GM18951 (cell line): ENCODE data around the gene PRMT7.
"Not testable (repeated sequence)": the region's sequence is repeated elsewhere in the genome, so short reads cannot be mapped to it uniquely, and the experiment has no call there.

ENCODE experiments used
- POLR2A ChIP-seq: IDR thresholded peaks from 4 replicates; pipeline ENCODE4 v1.6.1; 2011; ENCODE audit warnings: mild to moderate bottlenecking; ENCODE audit not compliant: insufficient read length, insufficient read depth; ENCODE audit errors: extremely low read depth
- in situ Hi-C: fragments of 300-500 bp; cut with MboI; formaldehyde crosslinking; loops from one replicate; pipeline ENCODE4 v1.12.0; 2022; ENCODE audit warnings: low sequenced_read_pairs, mixed read lengths, inconsistent platforms; ENCODE audit not compliant: unreplicated experiment

The PRMT7 gene

DNA sequence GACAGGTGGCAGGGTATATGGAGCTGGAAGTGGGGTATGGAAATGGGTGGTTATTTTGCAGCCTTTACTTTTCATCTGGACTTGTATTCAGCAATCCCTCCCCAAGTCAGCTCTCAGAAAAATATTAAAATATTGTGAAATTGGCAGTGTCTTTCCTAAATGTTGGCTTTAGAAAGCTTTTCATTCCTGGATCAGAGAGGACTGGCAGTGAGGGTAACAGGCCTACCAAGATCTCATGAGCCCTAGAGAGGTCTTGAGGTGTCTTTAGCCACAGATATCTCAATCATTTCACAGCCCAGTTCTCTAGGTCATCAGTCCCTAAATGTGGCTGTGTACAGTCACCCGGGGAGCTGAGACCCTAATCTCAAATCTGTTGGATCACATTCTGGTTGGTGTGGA lies 22.6 kb upstream of the PRMT7 start:
- in situ Hi-C loops: no loop called here
- no peak for TF ChIP-seq POLR2A

DNA sequence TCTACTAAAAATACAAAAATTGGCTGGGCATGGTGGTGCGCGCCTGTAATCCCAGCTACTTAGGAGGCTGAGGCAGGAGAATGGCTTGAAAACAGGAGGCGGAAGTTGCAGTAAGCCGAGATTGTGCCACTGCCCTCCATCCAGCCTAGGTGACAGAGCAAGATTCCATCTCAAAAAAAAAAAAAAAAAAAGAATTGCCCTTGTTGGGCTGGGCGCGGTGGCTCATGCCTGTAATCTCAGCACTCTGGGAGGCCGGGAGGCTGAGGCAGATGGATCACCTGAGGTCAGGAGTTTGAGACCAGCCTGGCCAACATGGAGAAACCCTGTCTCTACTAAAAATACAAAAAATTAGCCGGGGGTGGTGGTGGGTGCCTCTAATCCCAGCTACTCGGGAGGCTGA lies 22.0 kb upstream of the PRMT7 start:
- in situ Hi-C loops: not testable (repeated sequence)

DNA sequence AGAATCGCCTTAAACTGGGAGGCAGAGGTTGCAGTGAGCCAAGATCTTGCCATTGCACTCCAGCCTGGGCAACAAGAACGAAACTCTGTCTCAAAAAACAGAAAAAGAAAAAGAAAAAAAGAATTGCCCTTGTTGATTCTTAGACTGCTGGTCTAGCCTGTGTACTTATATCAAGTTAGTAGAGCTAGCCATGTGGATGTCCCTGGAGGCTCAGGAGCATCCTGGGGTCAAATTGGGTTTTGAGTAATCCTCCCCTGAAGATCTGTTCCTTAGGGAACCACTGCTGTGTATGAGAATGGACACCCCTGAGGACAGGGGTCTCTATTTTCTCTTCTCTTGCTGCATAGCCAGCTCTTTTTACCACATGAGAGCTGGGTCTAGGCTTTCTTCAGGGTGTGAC lies 21.6 kb upstream of the PRMT7 start:
- in situ Hi-C loops: no loop called here
- no peak for TF ChIP-seq POLR2A

DNA sequence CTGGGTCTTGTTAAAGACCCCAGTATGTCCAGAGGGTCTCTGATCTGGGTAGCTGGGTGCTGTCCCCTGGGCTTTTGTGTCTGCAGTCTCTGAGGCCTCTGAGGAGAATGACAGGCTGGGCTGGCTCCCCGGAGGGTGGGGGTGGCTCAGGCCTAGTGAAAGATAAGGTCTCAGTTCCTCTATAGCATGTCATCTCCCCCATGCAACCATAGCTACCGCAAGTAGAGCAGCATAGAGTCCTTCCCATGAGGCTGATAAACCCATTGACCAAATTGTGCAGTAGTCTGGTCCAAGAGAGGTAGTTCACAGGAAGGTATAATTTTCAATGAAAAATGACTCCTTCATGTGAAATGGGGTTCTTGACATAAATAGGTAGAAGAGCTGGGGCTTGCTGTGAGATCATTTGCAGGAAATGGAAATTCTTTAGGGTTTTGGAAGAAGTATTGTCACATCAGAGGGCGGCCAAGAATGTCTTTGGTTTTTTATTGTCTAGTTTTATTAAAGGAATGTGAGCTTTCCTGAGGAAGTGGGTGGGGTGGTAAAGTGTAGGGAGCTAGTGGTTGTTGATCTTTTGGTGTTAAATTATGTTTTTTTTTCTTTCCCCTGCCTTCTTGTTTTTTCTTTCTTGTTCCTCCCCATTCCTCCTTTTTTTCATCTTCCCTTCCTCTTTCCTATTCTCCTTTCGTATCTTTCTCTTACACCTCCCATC lies 21.0 kb upstream of the PRMT7 start:
- no peak for TF ChIP-seq POLR2A
- in situ Hi-C loops: no loop called here

DNA sequence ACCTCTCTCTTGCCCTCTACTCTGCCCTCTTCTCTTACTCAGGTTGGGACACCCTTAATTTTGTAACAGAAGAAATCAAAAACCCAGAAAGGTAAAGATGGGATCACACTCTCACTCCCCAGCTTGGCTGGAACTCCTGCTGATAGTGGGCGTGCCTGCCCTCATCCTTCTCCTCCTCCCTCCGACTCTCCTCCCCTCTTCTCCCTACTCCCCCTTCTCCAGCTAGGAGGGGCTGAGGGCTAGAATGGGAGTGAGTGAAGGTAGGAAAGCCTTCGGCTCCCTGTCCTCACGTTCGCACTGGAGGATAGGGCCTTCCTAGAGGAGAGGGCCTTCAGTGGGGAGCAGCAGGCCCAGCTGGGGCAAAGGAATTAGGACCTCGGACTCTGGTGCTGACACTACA lies 20.4 kb upstream of the PRMT7 start:
- in situ Hi-C loops: no loop called here
- TF ChIP-seq POLR2A: no peak

DNA sequence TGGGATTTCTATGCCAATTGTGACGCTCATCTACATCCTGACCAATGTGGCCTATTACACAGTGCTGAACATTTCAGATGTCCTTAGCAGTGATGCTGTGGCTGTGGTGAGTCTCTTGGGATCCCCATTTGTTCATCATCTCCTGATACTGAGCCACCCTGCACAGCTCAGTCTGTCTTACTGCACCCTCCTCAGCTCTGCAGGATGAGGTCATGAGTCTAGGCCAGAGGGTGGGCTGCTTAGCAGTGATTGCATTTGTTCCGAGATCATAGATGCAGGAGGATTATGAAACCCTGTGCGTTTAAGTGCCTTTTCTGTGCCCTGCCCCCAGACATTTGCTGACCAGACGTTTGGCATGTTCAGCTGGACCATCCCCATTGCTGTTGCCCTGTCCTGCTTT lies 19.6 kb upstream of the PRMT7 start:
- TF ChIP-seq POLR2A: no peak
- in situ Hi-C loops: no loop called here

DNA sequence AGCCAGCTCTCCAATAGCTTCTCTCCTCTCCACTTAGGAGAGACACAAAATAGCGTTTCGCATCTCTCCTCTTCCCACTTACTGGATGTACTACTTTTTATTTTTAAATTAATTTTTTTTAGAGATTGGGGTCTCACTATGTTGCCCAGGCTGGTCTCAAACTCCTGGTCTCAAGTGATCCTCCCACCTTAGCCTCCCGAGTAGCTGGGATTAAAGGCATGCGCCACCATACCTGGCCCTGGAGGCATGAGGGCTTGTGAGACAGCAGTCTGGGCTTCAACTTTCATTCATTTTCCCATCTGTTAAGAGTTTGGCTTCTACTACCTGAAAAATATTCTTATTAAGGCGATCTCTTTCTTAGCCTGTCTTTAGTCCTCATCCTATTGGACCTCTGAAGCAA lies 18.4 kb upstream of the PRMT7 start:
- in situ Hi-C loops: no loop called here
- no peak for TF ChIP-seq POLR2A

DNA sequence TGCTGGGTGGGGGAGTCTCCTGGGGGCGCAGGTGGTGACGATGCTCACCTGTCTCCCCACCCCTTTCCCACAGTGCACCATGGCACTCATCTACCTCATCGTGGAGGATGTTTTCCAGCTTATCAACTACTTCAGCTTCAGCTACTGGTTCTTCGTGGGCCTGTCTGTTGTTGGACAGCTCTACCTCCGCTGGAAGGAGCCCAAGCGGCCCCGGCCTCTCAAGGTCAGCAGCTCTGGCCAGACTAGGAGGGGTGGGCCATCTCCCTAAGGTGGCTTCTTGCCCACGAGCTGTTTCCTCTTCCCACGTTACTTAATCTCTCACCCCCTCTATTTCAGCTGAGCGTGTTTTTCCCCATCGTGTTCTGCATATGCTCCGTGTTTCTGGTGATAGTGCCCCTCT lies 14.5 kb upstream of the PRMT7 start:
- in situ Hi-C loops: no loop called here
- no peak for TF ChIP-seq POLR2A

DNA sequence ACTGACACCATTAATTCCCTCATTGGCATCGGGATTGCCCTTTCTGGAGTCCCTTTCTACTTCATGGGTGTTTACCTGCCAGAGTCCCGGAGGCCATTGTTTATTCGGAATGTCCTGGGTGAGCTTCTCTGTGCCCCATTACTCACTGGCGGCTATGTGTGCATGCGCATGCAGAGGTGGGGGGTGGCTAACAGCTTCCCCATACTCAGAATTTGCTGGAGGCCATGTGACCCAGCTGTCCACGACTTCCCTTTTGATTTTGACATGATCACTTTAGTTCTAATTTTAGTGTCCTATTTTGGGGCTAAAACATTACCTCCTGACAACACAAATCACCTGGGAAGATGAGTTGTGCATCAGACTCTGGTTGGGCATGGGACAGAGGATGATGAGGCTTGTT lies 14.1 kb upstream of the PRMT7 start:
- in situ Hi-C loops: no loop called here
- no peak for TF ChIP-seq POLR2A

DNA sequence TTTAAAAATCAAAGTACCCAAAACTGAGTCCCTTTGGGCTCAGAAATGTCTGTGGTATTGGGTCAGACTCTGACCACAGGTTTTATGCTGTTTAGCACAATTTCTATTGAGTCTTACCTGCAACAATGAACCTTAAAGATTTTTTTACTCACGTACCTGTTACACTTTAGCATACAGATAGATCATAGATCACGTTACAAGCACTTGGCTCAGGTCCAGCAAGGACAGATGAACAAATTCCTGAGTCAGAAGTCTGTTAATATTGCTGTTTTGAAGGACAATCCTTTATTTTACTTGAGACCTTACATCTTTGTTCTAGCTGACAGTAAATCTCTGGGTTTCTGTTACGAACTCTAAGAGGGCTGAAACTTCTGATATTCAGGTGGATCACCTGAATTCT lies 12.9 kb upstream of the PRMT7 start:
- in situ Hi-C loops: no loop called here
- no peak for TF ChIP-seq POLR2A

DNA sequence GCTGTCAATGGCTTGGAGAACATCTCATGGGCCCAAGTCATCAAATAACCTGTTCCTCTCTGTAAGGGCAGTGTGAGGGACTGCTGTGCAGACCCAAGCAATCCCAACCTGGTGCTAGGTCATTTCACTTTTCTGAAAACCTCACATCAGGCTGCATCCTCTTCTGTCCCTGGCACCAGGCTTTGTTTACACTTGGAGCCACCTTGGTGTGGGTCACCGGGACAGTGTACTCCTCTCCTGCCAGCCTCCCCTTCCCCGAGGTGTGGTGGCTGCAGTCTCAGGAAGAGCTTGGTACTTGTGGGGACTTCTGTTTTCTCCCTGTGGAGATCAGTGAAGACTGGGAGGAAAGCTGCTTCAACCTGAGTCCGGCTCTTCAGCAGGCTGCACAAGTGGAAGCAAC lies 12.5 kb upstream of the PRMT7 start:
- peak; percentile 23 for TF ChIP-seq POLR2A
- in situ Hi-C loops: no loop called here

DNA sequence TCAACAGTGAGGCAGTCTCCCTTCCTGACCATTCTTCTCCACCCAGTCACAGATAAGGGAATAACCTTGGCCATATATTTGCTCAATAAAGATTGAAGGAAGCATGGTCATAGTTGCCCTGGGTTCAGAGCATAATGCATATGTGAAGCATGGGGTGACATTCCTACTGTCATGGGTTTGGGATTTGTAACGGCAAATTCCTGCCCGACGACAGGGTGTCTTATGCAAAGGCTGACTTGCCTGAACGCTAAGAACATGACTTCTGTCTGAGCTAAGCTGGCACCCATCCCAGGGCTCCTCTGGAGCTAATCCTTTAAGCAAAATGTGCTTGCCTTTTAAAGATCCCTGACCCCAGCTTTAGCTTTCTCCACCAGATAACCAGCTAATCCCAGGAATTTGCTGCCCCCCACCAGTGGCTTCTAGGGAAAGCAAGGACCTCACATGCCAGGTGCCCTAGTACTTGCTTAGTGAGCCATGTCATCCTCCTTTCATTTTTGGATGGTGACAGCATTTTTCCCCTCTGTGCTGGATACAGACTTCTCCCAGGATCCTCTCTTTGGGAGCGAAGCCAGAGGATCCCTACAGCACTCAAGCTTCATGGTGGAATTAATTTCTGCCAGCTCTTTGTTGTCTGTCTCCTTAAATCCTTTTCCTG lies 11.8 kb upstream of the PRMT7 start:
- in situ Hi-C loops: no loop called here

DNA sequence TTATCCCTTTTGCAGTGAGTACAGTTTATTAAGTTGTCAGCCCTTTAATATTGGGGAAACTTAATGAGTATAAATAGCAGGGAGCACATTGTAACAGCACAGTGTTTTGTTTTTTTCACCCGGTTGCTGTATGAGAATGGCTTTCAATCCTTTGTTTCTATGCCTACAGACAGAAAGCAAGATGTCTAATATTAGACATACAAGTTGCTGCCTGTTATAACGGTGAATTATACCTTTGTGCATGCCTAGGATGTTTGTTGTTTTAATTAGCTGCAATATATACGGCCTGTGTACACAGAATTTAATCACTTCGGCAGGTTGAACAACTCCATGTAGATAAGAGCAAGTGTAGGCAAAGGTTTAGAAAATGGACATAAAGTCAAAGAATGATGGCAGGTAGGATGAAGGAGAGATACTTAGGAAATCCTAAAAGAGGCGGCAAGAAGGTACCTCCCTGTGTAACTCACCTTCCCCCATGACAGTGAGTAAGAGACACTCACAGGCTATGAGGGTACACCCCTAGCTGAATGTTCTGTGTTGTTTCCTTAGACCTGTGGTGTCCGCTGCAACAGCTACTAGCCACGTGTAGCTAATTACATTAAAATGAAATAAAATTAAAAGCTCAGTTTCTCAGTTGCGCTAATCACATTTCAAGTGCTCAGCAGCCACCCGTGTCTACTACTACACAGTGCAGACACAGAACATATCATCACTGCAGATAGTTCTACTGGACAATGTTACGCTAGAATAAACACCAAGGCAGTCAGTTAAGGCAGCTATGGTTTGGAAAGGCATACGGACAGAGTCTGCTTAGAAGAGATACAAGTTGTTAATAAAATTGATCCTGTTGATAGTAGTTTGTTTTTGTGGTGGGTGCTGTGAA lies 11.0 kb upstream of the PRMT7 start:
- in situ Hi-C loops: no loop called here
- peak; percentile 8 for TF ChIP-seq POLR2A

More for the DNA sequence above, 11.8 kb upstream of the PRMT7 start:
- TF ChIP-seq POLR2A: no peak
